Endothelial cell of umbilical vein (primary cell): ENCODE data around the gene NUSAP1.

ENCODE experiments used
- CTCF ChIP-seq, 2 donors: IDR thresholded peaks; 1 replicate in 1 of 2; 2 replicates in 1 of 2; pipeline ENCODE4 v1.5.1; 2011; ENCODE audit warnings: low read length in 2 of 2, mild to moderate bottlenecking in 2 of 2, moderate library complexity in 2 of 2, control low read depth in 1 of 2, inconsistent platforms in 1 of 2, low read depth in 1 of 2; ENCODE audit not compliant: insufficient read depth in 1 of 2; ENCODE audit errors: extremely low read depth in 1 of 2
- EZH2 ChIP-seq: IDR thresholded peaks from 2 replicates; pipeline ENCODE4 v1.6.1; 2012; ENCODE audit warnings: borderline replicate concordance, low read depth, mild to moderate bottlenecking, moderate library complexity, low read length, inconsistent platforms; ENCODE audit not compliant: severe bottlenecking
- FOS ChIP-seq: IDR thresholded peaks from 2 replicates; pipeline ENCODE4 v1.6.1; 2011; ENCODE audit warnings: mild to moderate bottlenecking, low read length, moderate library complexity, borderline replicate concordance; ENCODE audit not compliant: insufficient read depth
- GATA2 ChIP-seq: IDR thresholded peaks from 2 replicates; pipeline ENCODE4 v1.7.0; 2011; ENCODE audit warnings: low read depth, mild to moderate bottlenecking, moderate library complexity, mixed read lengths, low read length; ENCODE audit not compliant: insufficient read length, insufficient read depth
- JUN ChIP-seq: IDR thresholded peaks from 2 replicates; pipeline ENCODE4 v1.6.1; 2011; ENCODE audit warnings: borderline replicate concordance, low read depth; ENCODE audit not compliant: insufficient read length, insufficient read depth
- MAX ChIP-seq: IDR thresholded peaks from 2 replicates; pipeline ENCODE4 v1.6.1; 2011; ENCODE audit not compliant: insufficient read depth, insufficient read length
- MYC ChIP-seq: IDR thresholded peaks from one replicate; pipeline ENCODE4 v1.6.1; 2011; ENCODE audit warnings: mild to moderate bottlenecking, low read depth, low read length
- POLR2A ChIP-seq: IDR thresholded peaks from 2 replicates; pipeline ENCODE4 v1.6.1; 2012; ENCODE audit warnings: low read depth, mild to moderate bottlenecking, control low read depth, low read length
- POLR2AphosphoS5 ChIP-seq: IDR thresholded peaks from 2 replicates; pipeline ENCODE4 v1.6.1; 2012; ENCODE audit warnings: low read depth, mild to moderate bottlenecking, control low read depth, low read length, moderate library complexity; ENCODE audit not compliant: insufficient read depth

GRCh38 chr15:41411441-41411840, 78.8 kb downstream of the NUSAP1 start:
- TF ChIP-seq FOS (no peak), CTCF (IDR thresholded peaks at IDR 0.05; ENCODE audit: extremely low read depth in 1 of 2, insufficient read depth in 1 of 2, low read depth in 1 of 2, low read length in 2 of 2) (no peak), MYC (no peak), POLR2A (no peak), POLR2AphosphoS5 (no peak), EZH2 (no peak), GATA2 (no peak), JUN (no peak), MAX (no peak)
